Measurements from ENCODE around the gene SIGLEC9. TPM values are rescaled to one million over a fixed set of nuclear protein-coding genes. Genes with fewer than 3 reads are reported as not detected.

The SIGLEC9 gene
- total and polyA plus RNA-seq, 9 donors = 1.7 to 10.4 (median 2.9) TPM

DNA sequence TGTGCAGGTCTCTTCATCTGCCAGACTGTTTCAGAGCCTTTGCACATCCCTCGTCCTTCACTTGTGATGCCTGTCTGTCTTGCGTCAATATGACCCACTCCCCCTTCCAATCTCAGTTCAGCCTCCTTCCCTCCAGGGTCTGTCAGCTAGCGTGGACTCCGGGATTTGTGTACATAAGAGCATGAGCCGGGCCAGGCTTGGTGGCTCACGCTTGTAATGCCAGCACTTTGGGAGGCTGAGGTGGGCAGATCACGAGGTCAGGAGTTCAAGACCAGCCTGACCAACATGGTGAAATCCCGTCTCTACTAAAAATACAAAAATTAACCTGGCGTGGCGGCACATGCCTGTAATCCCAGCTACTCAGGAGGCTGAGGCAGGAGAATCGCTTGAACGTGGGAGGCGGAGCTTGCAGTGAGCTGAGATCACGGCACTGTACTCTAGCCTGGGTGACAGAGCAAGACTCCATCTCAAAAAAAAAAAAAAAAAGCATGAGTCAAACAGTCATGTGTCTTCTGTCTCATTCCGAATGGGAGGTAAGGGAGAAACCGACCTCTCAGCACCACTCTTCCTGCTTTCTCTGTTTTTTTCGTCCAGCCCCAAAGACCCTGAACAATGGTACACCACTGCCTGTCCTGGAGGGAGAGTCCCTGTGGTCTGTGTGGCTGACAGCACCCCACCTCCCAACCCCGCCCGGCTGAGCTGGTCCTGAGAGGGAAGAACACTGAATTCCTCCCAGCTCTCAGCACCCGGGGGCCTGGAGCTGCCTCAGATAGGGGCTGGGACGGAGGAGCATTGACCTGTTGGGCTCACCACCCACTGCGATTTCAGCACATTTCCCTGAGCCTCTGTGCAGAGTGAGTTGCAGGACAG is 2.4 kb upstream of the SIGLEC9 start:
- WGBS, 3 donors = 71 to 82% (median 79%) methylated on average over 22 of the region's 22 CpGs
- no peak overlapping the region for H3K27ac ChIP-seq
- H3K4me1 ChIP-seq (ENCODE audit: insufficient read depth) = peaks cover 19% of the 10 kb centered on the region
- no peak overlapping the region for H3K4me3 ChIP-seq
- TF ChIP-seq, protein P1, sequence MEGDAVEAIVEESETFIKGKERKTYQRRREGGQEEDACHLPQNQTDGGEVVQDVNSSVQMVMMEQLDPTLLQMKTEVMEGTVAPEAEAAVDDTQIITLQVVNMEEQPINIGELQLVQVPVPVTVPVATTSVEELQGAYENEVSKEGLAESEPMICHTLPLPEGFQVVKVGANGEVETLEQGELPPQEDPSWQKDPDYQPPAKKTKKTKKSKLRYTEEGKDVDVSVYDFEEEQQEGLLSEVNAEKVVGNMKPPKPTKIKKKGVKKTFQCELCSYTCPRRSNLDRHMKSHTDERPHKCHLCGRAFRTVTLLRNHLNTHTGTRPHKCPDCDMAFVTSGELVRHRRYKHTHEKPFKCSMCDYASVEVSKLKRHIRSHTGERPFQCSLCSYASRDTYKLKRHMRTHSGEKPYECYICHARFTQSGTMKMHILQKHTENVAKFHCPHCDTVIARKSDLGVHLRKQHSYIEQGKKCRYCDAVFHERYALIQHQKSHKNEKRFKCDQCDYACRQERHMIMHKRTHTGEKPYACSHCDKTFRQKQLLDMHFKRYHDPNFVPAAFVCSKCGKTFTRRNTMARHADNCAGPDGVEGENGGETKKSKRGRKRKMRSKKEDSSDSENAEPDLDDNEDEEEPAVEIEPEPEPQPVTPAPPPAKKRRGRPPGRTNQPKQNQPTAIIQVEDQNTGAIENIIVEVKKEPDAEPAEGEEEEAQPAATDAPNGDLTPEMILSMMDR (IDR thresholded peaks at IDR 0.05) = no peak
- TF ChIP-seq EP300 (IDR thresholded peaks at IDR 0.05) (no peak), POLR2A (IDR thresholded peaks at IDR 0.05) (no peak)
- no peaks in the 10 kb centered on the region for H3K9me3 ChIP-seq
- peak in 1 of 5 donors; percentile 35 for DNase-seq
- intact Hi-C loops (cut with DNase I) = no loop called here
- H3K36me3 ChIP-seq = no peaks in the 10 kb centered on the region
- no peaks in the 10 kb centered on the region for H3K27me3 ChIP-seq

DNA sequence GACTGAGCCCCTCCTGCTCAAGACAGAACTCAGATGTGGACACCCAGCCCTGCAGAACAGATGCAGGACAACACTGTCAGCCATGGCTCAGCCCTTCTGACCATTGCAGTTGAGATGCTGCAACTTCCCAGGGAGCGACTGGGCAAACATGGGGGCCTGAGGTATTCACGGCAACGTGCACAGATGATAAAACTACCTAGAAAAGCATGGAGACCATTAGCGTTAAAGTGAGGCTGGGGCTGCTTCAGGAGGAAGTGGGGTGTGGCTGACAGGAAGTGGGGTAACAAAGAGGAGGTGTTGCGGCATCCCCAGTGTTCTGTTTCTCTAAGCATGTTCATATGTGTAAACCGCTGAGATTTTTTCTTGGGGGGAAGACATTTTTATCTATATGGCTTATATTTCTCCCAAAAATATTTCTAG is 1.3 kb upstream of the SIGLEC9 start:
- DNase-seq = no peak
- intact Hi-C loops (cut with DNase I) = no loop called here
- TF ChIP-seq EP300 (IDR thresholded peaks at IDR 0.05) = no peak
- no peak for TF ChIP-seq POLR2A (IDR thresholded peaks at IDR 0.05)
- TF ChIP-seq, protein P1 (IDR thresholded peaks at IDR 0.05) = no peak
- Histone ChIP-seq H3K27ac (no peak overlapping the region), H3K4me3 (no peak overlapping the region), H3K9me3 (no peaks in the 10 kb centered on the region), H3K36me3 (no peaks in the 10 kb centered on the region), H3K4me1 (ENCODE audit: insufficient read depth) (peaks cover 20% of the 10 kb centered on the region), H3K27me3 (no peaks in the 10 kb centered on the region)
- WGBS, 3 donors = 74 to 78% (median 74%) methylated on average over 6 of the region's 6 CpGs

DNA sequence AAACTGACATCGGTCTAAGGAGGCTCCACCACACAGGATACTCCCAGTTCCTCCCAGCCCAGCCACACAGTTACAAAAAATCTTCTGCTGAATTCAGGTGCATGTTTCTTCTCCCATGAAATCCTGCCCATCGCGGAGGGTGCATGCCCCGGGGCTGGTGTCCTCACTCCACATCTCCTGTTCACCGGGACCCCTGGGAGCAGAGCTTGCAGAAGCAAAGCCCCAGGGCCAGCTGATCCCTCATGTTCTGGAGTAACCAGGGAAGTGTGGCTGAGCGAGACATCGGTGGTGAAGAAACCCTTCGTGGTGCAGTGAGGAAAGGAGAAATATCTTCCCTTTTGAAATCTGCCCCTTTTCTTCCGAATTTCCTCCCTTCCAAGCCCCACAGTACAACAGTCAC is 904 bp upstream of the SIGLEC9 start:
- H3K9me3 ChIP-seq = no peaks in the 10 kb centered on the region
- DNase-seq = peak in 1 of 5 donors; percentile 25
- H3K4me1 ChIP-seq (ENCODE audit: insufficient read depth) = peaks cover 21% of the 10 kb centered on the region
- 79 to 86% (median 80%) methylated on average over 9 of the region's 9 CpGs for WGBS, 3 donors
- no peak overlapping the region for H3K27ac ChIP-seq
- no peaks in the 10 kb centered on the region for H3K27me3 ChIP-seq
- H3K36me3 ChIP-seq = no peaks in the 10 kb centered on the region
- TF ChIP-seq POLR2A (IDR thresholded peaks at IDR 0.05) (no peak), EP300 (IDR thresholded peaks at IDR 0.05) (no peak)
- TF ChIP-seq, protein P1 (IDR thresholded peaks at IDR 0.05) = no peak
- no peak overlapping the region for H3K4me3 ChIP-seq
- intact Hi-C loops (cut with DNase I) = no loop called here

DNA sequence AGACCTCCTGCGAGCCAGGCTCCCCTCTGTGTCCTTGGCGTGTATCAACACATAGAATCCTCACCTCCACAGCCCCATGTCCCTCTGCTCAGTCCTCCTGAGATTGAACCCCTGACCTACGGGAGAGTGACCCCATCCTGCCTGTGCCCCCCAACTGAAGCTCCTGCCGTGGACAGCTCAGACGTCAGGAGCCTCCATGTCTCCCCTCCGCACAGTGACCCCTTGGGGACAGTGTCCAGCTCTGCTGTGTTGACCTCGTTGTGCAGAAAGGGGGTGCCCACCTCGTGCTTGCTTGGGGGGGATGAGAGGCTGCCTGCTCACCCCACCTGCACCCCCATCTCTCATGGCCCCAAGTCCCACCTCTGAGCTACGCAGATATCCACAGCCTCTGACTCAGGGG is 490 bp upstream of the SIGLEC9 start:
- Histone ChIP-seq H3K27me3 (no peaks in the 10 kb centered on the region), H3K36me3 (no peaks in the 10 kb centered on the region), H3K4me1 (ENCODE audit: insufficient read depth) (peaks cover 21% of the 10 kb centered on the region), H3K27ac (no peak overlapping the region), H3K9me3 (no peaks in the 10 kb centered on the region), H3K4me3 (no peak overlapping the region)
- WGBS, 3 donors = 89 to 91% (median 91%) methylated on average over 9 of the region's 9 CpGs
- intact Hi-C loops (cut with DNase I) = no loop called here
- TF ChIP-seq POLR2A (IDR thresholded peaks at IDR 0.05) = no peak
- TF ChIP-seq, protein P1 (IDR thresholded peaks at IDR 0.05) = no peak
- no peak for TF ChIP-seq EP300 (IDR thresholded peaks at IDR 0.05)
- DNase-seq = peak in 2 of 5 donors; percentile 12 to 37

Measured in ovary (tissue), 9 donors.